GM19324 (cell line): Measurements from ENCODE around the gene RNASE7.

Experiments used
- ATAC-seq: cut with Tn5 transposase; IDR thresholded peaks from one replicate; pipeline ENCODE4 v1.9.1; 2021; ENCODE audit warnings: mild to moderate bottlenecking, moderate library complexity; ENCODE audit not compliant: unreplicated experiment, low FRiP score

Gene RNASE7

DNA sequence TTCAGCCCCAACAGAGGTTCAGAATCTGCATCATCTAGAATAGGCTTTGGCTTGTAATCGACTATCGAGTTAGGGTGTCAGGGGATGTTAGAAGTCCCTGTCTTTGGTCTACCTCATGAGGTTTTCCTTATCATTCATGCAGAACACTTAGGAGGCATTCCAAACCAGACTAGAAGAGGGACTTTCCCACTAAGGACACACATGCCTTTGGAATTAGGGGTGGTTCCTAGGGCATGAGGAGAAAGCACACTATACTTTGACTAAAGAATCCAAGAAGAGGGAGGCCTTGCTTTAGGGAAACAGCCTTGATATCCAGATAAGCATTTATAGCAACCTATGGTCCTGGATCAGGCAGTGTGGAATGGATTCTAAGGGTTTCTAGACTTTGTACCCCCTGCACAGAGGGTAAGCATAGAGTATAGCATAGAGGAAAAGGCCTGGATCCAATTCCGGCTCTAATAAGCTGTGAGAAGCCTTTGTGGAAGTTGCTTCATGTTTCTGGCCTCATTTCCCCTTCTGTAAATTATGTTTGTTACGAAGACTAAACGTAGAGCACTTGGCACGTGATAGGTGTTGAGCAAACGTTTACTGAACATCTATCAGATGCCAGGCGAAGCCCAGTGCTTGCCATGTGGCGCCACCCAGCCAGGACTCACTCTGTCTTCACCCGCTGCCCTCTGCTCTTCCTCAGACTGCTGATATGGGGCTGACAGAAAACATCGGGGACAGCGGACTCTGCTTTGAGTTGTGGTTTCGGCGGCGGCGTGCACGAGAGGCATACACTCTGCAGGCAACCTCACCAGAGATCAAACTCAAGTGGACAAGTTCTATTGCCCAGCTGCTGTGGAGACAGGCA, 43.1 kb downstream of the RNASE7 start:
- no peak for ATAC-seq

DNA sequence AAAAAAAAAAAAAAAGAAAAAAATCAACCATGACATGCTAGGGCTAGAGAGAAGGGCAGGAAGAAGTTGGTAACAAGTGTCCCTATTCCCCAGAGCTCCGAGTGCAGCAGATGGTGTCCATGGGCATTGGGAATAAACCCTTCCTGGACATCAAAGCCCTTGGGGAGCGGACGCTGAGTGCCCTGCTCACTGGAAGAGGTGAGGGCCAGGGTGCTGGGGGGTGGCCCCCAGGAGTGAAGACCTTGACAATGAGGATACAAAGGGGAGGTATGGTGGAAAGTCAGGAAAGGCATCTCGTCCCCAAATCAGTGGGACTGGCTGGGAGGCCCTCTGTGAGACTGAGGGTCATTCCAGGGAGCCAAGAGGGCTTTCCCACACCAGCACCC, 44.7 kb downstream of the RNASE7 start:
- no peak for ATAC-seq

DNA sequence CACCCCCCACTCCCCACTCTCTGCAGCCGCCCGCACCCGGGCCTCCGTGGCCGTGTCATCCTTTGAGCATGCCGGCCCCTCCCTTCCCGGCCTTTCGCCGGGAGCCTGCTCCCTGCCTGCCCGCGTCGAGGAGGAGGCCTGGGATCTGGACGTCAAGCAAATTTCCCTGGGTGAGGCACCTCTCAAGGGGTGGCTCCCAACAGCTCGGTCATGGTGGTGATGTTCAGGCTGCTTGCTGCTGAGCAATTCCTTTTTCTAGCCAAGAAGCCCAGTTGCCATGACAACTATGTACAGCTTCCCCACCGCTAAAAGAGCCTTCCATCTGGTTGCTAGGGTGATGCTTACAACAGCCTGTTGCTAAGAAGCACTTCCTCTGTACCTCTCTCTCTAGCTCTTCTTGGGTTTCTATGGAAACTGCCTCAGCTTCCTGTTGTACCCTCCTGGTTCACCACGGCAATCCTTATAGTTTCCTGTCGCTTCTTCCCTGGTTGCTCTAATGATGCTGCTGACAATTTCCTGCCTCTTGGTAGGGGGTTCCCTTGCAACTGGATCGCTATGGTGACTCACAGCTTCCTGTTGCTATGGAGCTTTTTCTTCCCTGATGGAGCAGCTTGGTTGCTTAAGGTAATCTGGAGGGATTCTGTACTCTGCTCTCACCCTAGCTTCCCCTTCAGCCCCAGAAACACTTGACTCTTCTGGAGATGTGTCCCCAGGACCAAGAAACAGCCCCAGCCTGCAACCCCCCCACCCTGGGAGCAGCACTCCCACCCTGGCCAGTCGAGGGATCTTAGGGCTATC, 45.3 kb downstream of the RNASE7 start:
- ATAC-seq: no peak

DNA sequence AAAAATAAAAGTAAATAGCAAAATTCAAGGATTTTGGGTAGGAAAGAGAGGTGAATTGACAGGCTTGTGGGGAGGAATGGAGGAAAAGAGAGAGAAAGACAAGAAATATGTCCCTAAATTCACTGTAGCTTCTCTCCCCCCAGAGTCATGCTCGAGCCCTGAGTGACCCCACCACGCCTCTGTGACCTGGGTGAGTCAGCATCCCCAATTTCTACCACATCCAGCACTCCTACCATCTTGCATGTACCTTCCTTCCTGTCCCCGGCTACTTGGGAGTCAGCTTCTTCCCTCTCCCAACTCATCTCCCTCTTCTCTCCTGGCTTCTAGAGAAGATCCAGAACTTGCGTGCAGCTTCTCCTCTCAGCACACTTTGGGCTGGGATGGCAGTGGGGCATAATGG, 46.5 kb downstream of the RNASE7 start:
- no peak for ATAC-seq

DNA sequence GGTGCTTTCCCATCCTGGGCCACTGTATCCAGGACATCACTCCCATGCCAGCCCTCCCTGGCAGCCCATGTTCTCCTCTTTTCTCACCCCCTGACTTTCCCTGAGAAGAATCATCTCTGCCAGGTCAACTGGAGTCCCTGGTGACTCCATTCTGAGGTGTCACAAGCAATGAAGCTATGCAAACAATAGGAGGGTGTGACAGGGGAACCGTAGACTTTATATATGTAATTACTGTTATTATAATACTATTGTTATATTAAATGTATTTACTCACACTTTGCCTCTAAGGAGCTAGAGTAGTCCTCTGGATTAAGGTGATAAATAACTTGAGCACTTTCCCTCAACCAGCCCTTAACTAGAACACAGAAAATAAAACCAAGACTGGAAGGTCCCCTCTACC, 47.1 kb downstream of the RNASE7 start:
- no peak for ATAC-seq

DNA sequence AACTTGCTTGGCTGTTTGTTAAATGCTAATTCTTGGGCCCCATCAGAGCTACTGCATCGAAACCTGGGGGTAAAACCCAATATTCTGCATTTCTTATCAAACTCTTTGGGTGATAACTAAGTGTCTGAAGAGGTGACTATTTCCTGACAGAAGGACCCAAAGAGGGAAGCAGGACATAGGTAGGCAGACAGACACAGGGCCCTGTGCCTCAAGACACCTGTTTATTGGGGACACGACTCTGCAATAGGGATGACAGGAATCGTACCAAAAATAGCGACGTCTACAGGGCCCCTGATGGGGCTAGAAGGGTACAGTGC, 47.7 kb downstream of the RNASE7 start:
- no peak for ATAC-seq

DNA sequence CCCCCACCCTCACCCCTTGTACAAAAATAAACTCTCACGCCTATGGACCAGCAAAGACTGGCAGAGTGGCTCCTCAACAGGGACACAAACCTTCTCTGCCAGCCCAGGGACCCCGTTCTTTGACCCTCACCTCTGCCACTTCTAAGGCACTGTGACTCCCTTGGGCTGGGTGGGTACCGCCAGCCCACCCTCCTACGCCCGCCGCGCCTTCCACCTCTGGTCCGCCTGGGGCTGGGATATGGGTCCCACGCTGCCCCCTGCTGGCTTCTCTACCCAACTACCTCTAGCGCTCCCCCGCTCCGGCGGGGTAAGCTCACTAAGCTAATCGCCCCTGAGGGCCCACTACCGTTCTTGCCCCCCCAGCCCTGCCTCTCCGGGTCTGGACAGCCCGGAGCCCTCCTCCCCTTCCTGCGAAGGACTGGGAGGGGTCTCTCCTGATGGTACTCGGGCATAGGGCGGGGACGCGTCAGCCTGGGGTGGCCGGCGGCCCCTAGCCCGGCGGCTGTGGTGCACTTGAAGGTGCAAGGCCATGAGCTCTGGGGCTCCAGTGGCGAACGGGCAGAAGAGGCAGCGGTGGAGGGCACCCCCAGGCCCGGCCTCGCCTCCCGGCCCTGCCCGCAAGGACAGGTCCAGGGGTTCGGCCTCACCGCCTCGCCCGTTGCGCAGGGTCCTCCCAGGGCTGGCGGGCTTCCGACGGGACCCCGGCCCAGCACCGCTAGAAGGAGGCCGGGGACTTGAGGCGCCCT, 48.2 kb downstream of the RNASE7 start:
- no peak for ATAC-seq

DNA sequence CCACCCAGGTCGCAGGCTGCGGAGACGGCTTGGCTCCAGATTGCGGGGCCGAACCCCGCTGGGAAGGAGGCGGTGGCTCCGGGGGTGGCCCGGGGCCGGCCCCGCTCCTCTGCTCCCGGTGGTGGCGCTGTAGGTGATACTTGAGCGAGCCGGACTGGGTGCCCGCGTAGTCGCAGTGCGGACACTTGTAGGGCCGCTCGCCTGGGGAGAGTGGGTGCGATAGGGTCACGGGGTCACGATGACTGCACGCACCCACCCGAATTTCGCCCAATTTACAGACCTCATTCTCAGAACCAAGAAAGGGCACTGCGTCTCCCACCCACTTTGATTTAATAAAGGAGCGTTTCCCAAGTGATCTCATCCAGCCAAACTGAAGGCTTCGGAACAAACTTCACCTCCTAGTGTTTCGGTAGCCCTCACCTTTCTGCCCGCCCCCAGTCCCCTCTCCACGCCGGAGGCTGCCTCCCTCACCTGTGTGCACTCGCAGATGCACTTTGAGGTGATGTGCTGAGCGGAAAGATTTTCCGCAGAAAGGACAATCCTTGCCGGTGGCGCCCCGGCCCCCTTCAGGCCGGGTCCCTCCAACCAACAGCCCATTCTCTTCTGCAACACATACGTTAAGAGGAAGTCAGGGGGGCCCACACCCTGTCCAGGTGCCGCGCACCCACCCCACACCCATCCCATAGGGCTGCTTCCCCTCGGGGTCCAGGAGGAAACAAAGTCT, 48.9 kb downstream of the RNASE7 start:
- no peak for ATAC-seq

DNA sequence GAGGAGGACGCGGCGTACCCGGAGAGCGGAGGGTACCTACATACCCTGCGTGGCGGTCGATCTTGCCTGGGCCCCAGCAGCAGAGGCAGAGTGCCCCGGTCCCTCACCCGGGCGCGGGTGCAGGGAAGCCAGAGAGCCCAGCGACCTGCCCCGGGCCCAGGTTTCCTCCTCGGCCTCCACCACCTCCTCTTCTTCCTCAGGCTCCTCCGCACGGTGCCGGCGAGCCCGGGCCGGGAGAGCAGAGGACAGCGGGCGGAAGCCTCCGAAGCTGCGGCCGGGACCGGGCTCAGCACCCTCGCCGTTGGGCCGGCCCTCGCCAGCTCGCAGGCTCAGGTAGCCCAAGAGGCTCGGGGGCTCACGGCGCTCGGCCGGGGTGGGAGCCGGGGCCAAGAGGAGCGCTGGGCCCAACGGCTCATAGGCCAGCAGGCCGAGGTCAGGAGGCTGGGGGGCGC, 49.7 kb downstream of the RNASE7 start:
- ATAC-seq: no peak

DNA sequence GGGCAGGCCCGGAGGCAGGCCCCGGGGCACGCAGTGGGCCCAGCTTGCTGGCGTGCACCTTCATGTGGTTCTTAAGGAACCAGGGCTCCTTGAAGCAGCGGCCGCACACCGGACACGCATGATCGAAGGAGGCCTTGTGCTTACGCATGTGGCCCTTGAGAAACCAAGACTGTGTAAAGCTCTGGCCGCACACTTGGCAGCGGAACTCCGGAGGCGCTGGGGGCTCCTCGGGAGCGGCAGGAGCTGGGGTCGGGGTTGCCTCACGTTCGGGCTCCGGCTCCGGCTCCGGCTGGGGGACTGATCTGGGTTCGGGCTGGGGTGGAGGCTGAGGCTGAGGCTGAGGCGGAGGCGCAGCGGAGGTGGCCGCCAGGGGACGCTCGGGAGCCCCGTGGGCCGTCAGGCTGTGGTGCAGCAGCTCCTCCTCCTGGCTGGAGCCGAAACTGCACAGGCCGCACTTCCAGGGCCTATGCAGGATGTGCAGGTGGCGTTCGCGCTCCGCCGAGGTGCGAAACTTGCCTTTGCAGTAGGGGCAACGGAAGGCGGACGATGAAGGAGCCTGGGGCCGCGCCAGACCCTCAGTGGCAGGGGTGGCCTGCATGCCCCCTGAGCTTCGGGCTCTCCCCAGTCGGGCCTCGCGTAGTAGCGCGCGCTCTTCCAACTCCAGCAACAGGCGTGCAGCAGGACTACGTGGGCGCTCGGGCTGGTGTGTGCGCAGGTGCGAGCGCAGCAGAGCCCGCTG, 50.3 kb downstream of the RNASE7 start:
- peak; percentile 73 for ATAC-seq

DNA sequence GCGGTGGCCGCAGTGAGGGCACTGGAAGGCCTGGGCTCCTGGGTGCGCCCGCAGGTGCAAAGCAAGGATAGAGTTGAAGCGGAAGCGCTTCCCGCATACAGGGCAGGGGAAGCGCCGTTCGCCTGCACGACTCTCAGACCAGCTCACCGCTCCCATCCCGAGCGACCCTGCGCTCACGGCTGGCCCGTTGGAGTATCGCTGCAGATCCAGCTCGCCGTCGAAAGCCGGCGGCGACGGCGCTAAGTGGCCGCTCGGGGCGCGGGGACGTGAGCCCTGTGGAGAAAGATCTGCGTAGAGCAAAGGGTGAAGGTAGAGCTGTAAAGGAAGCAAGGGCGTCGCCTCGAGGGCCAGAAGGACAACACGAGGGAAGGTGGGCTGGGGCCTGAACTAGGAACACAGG, 50.9 kb downstream of the RNASE7 start:
- no peak for ATAC-seq
